Activated T-cell treated with anti-CD3 and anti-CD28 coated beads for 4 hours (primary cell): ENCODE measurements around the gene LDLRAD4.

Experiments
- DNase-seq: peaks from one replicate; pipeline ENCODE4 v3.0.0-alpha.2; 2020

LDLRAD4 gene

DNA sequence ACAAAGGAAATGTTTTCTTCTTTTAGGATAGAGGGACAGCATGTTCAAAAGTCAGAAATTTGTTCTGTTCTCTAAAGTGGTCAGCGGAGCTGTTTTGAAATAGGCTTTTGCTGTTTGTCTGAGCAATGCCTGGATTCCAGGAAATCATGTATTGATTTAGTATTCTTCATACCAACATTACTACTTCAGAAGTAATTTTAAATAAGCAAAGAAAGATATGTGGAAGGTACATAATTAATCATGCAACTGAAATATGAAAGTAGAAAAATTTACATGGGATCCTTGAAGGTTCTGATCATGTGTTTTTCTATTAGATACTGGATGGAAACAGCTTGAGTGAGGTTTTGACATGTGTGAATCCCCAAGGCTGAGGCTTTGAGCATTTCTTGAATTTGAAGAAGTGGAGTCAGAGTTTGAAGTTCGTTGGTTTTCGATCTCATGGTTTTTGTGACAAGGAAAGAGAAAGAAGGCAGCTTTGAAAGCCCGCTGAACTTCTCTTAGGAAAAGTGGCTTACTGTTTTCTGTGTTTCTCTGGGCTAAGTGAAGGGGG, 220.0 kb downstream of the LDLRAD4 start:
- no peak for DNase-seq

DNA sequence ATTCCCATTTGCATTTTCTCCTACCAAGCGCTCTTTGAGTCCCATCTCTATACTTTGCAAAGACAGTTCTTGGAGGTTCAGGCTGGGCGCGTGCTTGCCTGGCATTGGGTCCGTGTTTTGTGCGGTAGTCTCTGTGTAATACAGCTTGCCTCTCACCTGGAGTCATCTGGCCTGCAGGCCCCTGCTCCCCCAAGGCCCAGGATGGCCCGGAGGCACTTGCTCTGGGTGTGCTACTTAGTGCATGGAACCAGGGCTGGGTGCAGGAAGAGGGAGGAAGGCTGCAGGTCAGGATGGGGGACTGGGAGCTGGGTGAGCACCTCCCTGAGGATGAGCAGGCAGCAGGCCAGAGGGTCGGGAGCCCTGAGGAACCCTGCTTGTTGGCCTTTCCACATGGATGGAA, 220.9 kb downstream of the LDLRAD4 start:
- DNase-seq = no peak

- DNase-seq = no peak
Observed at GRCh38 chr18:13440277-13441248, 222.0 kb downstream of the LDLRAD4 start.

GRCh38 chr18:13441736-13442135, 223.2 kb downstream of the LDLRAD4 start:
- DNase-seq = no peak

GRCh38 chr18:13442451-13442850, 223.9 kb downstream of the LDLRAD4 start:
- no peak for DNase-seq

DNA sequence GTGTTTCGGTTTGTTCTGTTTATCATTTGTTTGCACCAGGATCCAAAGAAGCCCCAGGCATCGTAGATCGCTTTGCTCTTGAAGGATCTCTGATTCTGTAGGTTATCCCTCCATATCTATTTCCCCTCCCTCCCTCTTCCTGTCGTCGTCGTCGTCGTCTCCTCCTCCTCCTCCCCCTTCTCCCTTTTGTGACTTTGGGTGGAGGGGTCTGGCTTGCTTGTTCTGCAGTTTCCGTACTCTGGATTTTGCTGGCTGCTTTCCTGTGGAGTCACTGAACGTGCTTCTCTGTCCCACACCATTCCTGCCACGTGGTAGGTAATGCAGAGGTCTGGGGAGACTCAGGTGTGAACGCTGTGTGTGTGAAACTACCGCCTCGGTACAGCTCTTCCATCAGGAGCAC, 225.0 kb downstream of the LDLRAD4 start:
- no peak for DNase-seq

DNA sequence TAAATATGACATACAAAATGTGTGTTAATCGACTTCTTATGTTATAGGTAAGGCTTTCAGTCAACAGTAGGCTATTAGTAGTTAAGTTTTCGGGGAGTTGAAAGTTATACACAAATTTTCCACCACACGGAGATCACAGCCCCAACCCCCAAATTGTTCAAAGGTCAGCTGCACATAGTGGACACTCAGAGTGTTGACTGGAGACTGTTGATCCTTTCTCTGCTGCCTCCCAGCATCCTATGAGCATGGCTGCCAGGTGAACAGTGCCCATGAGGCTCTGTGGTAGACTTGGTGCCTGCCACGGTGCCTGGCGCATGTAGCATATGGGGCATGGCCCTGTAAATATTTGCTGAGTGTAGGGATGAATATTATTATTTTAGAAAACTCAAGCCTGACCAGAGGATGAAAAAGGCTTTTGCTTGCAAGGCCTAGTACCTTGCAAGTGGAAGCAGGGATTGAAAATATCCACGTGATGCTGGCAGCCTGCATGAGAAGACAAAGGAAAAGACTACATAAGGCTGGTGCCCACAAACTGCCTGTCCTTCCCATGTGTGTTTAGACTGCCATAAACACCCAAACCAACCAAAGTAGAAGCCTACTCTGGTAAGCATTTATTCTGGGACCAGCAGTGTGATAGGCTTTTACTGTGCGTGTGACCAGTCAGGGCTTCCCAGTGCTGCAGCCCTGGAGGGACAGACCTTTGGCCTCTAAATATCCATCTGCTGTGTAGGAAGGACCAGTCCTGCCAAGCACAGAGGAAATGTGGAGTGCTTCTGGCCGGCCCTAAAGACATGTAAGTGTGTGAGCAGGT, 226.1 kb downstream of the LDLRAD4 start:
- DNase-seq = no peak

DNA sequence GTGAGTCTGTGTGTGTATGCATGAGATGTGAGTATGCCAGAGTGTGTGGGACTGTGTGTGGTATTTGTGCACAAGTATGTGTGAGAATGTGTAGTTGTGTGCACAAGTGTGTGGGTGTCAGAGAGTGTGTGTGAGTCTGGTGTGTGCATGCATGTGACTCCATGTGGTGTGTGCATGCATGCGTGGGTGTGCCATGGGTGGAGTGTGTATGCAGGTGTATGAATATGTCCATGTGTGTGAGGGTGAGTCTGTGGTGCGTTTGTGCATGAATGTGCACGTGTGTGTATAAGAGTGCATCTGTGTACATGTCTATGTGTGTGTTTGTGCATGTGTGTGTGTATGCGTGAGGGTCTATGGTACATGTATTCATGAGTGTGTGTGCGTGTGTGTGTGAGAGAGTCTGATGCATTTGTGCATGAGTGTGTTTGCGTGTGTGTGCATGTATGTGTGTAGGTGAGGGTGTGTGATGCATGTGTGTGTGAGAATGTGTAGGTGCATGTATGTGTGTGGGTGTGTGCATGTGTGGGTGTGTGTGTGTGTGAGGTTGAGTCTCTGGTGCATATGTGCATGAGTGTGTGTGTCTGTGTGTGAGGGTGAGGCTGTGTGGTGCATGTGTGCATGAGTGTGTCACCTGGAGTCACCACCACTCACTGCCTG, 226.8 kb downstream of the LDLRAD4 start:
- no peak for DNase-seq

DNA sequence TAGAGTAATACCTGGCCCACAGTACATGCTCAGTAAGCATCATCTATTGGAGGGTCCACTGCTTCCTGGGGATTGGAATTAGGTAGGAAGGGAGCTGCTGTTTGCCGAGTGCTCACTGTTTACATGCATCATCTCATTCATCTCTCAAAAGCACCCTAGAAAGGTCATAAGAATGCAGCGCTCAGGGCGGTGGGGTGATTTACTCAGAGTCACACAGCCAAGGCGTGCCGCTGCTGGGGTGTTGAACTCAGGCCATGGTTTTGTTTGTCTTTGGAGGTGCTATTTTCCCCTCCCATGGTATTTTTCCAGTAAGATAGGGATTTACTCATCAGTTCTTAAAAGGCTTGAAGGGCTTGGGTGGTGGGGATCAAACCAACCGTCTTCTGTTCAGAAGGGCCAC, 227.5 kb downstream of the LDLRAD4 start:
- DNase-seq = no peak

- DNase-seq = no peak
Observed at GRCh38 chr18:13446610-13447461, 228.3 kb downstream of the LDLRAD4 start.

GRCh38 chr18:13447621-13448334, 229.2 kb downstream of the LDLRAD4 start:
- DNase-seq = no peak

GRCh38 chr18:13448335-13448795, 229.8 kb downstream of the LDLRAD4 start:
- DNase-seq = no peak

GRCh38 chr18:13449651-13450050, 231.1 kb downstream of the LDLRAD4 start:
- no peak for DNase-seq

DNA sequence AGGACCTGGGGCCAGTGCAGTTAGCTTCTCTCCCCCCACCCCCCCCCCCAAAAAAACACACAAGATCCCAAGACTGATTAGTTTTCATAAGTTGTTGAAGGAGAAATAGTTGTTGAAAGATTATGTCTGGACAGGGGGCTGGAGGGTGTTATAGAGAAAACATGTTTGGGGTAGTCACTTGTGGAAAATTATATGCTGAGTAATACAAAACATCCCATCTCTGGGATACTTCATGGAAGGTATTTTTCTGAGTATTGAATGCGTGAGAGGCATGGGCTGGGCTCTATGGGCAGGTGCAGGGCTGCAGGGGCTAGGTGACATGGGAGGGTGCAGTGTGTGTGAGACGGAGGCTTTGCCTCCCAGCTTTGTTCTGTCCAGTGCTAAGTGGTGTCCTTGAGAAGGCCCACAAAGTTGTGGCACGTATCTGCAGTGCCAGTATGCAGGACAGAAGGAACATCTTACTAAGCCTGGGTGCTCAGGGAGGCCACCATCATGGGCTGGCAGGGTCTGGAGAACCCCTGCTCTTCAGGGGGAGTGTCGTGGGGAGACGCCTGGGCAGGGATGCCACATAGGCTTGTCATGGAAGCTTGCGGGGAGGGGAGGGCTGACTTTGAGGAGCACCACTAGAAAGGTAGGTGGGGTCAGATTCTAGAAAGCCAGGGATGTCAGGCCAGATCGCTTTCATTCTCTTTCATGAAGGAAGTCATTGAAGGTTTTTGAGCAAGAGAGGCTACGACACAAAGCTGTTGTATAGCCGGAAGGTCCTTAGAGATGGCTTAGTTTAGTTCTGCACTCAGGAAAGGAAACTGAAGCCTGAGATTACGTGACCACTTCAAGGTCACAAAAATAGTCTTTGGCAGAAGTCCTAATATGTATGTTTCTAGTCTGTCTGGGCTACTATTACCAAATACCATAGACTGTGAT, 232.0 kb downstream of the LDLRAD4 start:
- DNase-seq = no peak

DNA sequence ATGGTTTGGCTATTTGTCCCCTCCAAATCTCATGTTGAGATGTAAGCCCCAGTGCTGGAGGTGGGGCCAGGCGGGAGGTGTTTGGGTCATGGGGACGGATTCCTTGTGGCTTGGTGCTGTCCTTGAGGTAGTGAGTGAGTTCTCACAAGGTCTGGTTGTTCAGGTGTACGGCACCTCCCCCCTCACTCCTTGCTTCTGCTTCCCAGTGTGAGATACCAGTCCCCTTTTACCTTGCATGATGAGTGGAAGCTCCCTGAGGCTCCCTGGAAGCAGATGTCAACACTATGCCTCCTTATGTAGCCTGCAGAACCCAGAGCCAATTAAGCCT, 232.6 kb downstream of the LDLRAD4 start:
- no peak for DNase-seq

- DNase-seq = no peak
Observed at GRCh38 chr18:13451661-13452387, 233.3 kb downstream of the LDLRAD4 start.

DNA sequence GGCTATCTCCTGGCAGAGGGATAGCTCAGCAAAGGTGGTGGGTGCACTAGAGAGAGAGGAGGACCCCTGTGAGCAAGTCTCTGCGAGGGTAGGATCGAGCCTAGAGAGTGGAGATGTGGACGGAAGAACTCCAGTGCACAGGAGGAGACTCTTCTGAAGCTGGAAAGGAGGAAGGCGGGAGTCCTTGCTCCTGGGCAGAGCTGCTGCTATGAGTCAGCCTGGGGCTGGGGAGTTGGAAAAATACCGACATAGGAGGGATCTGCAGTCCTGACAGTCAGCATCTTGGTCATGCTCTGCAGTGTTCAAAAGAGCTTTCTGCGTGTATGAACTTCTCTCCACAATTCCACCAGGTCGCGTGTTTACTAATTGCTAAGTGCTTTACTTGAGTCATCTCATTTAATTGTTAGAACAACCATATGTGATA, 233.8 kb downstream of the LDLRAD4 start:
- DNase-seq = no peak

DNA sequence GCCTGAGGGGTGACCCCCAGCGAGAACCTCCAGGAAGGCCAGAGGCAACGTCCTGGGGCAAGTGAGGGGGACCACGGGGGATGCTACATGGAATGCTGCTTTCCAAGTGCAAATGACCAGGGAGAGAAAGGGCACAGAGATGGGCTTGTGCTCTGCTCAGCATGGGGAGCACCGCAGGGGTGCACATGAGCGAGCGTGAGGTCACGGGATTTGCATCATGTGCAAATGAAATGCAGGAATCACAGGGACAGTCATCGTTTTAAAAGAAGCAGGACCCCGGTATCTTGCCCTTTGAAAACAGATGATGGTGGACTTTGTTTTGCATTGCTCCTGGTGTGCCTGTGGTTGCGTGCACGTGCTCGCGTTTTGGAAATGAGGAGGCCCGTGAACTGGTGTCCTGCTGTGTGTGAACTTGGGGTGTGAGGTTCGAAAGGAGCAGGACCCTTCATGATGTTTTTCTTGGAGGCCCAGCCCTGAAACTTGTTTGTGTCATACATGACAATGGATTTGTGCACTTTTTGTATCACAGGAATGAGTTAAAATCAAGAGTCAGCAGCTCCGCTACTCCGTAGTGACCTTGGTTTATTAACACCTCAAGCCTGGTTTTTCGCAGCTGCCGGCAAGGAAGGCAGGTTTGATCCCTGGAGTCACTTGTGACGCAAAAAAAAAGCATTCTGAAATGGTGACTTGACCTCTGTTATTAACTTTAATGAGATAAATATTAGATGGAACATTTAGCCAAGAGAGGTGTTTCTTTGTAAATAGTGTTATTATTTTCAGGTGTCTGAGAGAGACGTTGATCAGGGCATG, 234.5 kb downstream of the LDLRAD4 start:
- no peak for DNase-seq

- no peak for DNase-seq
Observed at GRCh38 chr18:13453714-13454113, 235.2 kb downstream of the LDLRAD4 start.
